Activated T-helper 9 cell treated with anti-CD3 and anti-CD28 coated beads, Interleukin-2, amount 50 U/mL, for 16 hours (primary cell): ENCODE results near the gene FLNB.
"Not testable (repeated sequence)": the region's sequence is repeated elsewhere in the genome, so short reads cannot be mapped to it uniquely, and the experiment has no call there.

Experiments
- DNase-seq: peaks from one replicate; pipeline ENCODE4 v3.0.0-alpha.2; 2020; ENCODE audit warnings: low read depth

The FLNB gene

DNA sequence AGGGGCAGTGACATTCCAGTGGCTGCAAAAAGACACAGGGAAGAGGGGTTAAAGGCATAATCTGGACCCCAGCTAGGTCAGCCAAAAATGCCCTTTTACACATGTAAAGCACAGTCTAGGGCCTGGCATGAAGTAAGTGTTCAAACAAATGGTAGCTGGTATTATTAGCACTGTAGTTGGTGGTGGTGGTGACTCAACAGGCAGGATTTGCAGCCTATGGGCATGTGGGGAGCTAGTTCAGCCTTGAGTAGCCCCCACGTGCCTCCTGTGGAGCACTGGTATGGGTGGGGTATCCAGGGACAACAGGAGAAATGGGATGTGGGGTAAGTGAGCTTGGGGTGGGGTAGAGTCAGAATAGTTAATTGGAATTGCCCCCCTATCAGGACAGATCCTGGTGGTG lies 175.0 kb downstream of the FLNB start:
- DNase-seq = no peak

DNA sequence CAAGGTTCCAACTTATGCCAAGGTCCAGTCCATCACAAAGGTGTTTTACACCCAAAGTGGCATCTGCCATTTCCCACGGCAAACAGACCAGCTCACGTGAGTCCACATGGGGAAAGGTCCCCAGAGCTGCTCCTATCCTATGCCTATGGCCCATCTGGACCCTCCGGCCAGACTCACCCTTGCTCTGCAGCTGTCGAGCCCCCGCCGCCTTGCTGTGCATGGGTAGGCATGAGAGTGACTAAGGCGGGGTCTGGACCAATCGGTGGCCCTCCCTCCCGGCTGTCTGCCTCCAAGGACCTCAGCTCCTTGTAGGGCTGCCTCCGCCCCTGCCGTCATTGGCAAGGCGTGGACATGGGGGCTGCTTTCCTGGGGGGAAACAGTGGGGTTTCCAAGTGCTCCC lies 175.7 kb downstream of the FLNB start:
- DNase-seq = no peak

DNA sequence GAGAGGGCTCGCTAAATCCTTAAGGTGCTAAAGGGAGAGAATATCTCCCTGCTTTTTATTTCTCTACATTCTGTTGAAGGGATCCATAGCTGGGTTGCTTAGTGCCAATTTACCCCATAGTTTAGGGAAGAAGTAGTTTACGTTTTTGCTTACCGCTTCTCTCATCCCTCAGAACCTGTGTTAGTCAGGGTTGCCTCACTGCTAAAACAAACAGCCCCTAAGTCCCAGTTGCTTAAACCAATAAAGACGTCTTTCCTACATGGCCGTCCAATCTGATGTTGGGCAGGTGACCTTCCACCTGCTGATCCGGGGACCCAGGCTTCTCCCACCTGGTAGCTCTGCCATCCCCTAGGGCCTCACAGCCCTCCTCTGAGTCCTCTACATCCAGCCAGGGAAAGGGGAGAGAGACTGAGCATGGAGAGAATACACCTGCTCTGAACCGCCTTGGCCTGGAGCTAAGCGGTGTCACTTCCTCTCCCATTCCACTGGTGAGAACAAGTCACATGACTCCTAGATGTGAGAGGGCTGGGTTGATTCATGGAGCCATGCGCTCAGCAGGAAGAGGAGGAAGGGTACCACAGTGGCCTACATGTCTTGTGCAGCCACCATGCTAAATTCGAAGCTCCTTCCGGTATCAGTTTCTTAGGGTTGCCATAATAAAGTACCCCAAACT lies 176.2 kb downstream of the FLNB start:
- no peak for DNase-seq

DNA sequence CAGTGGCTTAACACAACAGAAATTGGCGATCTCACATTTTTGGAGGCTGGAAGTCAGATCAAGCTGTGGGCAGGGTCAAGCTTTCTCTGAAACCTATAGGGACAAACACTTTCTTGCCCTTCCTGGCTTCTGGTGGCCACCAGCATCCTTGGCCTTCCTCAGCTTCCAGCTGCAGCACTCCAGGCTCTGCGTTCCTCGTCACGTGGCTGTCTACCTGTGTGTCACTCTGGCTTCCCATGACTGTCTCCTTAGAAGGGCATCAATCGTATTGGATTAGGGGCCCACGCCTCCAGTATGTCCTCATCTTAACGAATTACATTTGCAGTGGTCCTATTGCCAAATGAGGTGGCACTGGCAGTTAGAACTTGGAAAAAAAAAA lies 176.7 kb downstream of the FLNB start:
- DNase-seq = no peak

DNA sequence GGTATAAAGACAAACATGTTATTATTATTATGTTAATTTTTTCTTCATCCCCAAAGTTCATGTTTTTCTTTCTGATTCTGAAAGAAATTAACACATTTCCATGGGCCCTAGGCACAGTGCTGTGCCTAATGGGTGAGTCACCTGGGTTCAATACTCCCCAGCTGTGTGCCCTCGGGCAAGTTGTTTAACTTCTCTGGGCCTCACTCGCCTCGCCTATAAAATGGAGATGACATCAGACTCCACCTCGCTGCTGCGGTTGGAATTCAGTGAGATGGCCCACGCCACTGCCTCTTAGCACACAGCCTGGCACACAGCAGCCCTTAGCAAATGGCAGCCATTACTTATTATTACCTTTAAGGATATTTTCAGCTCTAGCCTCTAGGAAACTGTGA lies 179.9 kb downstream of the FLNB start:
- no peak for DNase-seq

DNA sequence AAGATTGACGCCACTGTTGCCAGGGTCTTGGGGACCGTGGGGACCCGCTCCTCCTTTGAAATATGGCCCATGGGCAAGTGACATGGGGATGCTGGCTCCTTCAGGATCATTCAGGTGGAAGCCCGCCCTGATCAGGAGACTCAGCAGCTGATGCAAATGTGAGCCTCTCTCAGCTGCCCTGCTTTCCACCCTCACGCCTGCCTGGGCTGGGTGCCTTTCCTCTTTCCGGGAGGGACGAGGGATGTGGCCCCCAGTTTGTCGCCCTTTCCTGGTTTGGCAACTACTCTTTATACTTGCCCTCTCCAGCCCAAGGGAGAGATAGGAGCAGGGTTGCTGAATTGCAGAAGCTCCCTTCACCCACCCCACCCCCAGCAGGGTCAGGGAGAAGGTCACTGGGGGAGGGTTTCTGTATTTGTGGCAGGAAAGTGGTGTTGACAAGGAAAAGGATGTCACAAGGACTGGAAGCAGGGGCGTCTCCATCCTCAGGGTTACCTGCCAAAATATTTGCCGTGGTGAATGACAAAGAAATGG lies 180.8 kb downstream of the FLNB start:
- no peak for DNase-seq

DNA sequence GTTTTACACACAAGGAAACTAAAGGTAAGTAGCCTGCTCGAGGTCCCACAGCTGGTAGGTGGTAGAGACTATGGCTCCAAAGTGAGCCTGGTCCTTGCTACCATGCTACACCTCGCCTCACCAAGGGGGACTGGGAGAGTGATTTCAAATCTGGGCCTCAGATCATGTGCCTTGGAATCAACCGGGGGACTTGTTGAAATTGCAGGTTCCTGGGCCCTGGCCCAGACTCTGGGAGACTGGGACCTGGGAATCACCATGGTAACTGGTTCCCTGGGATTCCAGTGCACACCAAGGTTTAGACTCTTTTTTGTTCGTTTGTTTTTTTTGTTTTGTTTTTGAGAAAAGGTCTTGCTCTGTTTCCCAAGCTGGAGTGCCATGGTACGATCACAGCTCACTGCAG lies 181.5 kb downstream of the FLNB start:
- DNase-seq = no peak

DNA sequence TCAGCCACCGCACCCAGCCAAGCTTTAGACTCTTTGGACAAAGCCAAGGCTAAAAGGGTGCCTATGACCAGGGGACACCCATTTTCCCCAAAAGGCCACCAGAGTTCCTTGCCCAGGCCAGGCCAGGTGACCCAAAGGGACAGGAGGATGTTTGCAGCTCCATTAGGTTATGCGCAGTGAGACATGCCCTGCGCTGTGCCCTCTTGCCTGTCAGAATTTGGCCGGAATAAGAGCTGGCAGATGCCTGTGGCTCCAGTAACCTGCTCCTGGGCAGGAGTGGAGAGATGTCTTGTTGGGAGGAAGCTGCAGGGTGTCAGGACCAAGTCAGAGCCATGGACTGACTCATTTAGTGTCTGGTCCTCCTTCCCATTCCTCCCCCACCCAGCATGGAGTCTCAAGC lies 182.1 kb downstream of the FLNB start:
- DNase-seq = no peak

DNA sequence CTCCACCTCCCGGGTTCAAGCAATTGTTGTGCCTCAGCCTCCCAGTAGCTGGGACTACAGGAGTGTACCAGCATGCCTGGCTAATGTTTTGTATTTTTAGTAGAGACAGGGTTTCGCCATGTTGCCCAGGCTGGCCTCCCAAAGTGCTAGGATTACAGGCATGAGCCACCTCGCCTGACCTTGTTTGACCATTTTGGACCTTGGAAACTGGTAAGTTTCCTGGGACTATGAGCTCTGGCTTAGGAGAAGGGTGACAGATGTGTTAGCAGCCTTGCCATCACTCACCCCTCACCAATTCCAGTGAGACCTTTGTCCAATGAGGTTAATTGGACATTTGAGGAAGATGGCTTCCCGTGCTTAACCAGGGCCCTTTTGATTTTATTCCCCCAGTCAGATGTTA lies 182.7 kb downstream of the FLNB start:
- DNase-seq = no peak

DNA sequence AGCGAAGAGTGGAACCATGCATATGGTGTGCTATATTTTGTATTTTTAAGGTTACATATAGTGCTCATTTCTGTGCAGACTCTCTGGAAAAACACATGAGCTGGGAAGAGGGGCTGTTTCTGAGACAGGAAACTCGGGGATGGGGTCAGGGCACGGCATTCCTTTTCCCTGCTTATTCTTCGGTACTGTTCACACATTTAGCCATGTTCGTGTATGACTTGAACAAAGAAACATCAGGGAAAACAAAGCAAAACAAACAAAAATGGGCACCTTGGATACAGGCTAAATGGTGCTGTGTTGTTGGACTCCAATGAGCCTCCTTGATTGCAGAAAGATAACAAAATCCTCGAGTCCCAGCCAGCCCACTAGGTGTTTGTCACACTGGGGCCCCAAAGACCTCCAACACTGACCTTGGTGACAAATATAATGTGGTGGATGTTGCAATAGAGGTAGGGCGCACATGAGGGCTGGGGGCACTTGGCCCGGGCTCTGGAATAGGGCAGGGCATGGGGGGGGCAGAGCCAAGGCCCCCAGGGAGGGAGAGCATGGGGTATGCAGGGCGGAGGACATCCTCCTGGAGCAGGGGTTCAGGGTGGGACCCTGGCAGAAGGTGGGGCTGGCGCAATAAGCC lies 183.3 kb downstream of the FLNB start:
- no peak for DNase-seq

DNA sequence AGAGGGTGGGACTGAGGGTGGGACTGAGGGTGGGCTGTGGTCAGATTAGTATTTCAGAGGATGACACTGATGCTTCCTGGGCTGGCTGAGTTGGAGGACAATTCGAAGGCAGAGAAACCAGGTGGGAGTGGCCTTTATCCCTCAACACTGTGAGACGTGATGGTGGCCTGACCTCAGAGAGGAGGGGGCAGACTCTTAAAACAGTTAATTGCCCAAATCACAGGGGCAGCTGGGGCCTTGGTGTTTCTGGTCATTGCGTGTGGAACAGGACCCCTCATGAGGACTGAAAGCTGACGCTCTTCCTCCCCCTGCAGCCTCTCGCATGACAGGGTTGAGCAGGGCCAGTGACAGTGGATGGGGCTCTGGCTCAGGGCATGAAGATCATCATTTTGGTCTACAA lies 183.8 kb downstream of the FLNB start:
- no peak for DNase-seq

DNA sequence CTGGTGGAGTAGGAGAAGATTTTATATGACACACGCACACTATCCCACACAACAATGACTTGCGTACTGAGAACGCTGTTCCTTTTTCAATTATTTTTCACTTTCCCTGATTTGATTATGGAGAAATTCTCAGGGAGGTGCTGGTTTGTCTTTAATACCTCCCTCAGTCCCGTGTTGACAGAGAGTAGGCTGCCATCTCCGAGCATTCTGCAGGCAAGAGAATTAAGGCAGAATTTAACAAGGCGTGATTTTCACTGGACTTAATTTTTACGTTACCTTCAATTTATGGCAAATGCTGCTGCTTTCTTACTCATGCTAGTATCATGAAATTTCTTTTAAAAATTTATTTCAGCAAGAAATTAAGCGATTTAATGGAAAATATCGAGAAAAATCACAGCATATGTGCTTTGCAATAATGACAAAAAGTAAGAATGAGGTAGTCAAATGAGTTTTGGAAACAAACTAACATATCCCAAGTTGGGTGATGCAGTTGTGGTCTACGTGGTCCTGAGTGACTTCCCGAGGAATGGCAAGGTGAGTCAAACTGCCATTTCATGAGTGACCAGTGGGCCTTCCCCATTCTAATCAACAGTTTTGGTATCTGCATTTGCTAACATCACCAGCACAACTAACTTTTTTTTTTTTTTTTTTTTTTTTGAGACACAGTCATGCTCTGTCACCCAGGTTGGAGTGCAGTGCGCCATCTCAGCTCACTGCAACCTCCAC lies 185.6 kb downstream of the FLNB start:
- DNase-seq = no peak

DNA sequence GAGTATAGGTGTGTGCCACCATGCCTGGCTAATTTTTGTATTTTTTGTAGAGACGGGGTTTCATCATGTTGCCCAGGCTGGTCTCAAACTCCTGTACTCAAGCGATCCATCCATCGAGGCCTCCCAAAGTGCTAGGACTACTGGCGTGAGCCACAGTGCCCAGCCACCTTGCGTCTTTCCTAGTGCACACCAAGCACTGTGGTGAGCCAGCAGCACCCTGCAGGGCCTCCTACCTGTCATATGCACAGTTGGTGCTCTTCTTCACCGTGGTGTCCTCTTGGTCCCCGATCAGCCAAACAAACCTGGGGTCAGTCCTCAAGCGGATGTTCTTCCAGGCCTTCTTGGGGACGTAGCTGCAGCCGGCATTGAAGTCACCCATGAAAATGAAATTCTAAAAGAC lies 189.4 kb downstream of the FLNB start:
- no peak for DNase-seq

DNA sequence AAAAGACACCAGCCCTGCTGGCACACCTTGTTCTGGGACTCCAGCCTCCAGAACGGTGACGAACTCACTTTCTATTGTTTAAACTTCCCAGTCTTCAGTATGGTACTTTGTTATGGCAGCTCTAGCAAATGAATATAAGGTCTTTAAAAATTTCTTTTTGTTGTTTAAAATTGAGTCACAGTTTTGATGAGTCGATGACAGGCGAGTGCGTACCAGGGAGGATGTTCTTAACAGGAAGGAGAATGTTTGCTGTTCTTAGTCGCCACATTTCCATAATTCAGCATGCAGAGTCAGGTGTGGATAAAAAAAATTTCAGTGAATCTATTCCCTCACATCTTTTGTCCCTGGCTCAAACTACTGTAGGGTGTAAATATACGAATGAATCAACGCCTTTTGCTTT lies 190.1 kb downstream of the FLNB start:
- no peak for DNase-seq

DNA sequence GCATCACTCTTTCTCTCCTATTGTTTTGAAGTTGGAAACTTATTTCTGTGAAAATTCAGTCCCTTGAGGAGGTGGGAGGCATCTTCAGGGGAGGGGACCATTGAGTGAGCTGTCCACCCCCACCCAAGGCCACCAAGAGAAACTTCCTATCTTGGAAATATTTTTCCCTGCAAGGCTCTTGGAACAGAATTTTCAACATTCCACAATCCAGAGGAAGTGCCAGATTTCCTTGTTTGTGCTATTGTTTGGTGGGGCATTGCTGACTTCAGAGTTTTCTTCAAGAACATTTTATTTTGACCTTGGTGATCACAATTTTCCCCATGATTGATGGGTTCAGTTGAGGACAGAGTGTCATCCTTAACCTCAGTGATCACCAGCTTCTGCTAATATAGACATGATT lies 190.6 kb downstream of the FLNB start:
- no peak for DNase-seq

DNA sequence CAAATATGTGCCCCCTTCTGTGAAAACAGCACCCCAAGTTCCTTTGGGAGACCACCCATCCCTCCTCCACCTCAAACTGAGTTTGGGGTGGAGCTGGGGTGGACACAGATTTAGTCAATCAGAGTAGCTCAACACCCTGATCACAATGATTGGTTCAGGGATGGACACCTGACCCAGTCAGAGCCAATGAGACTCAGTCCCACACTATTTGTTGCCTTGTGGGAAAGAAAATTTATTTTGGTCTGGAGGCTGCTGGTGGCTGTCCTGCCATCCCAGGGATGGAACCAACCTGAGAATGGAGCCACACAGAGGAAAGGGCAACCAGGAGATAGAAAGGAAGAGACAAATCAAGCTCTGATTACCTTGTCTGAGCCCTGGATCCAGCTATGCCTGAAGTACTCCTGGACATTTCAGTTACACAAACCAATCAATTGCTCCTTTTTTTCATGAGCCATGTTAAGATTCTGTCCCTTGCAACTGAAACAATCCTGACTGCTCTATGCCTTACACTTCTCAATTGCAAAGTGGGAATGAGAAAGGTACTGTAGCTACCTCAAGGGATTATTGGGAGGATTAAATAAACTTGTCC lies 192.0 kb downstream of the FLNB start:
- no peak for DNase-seq

DNA sequence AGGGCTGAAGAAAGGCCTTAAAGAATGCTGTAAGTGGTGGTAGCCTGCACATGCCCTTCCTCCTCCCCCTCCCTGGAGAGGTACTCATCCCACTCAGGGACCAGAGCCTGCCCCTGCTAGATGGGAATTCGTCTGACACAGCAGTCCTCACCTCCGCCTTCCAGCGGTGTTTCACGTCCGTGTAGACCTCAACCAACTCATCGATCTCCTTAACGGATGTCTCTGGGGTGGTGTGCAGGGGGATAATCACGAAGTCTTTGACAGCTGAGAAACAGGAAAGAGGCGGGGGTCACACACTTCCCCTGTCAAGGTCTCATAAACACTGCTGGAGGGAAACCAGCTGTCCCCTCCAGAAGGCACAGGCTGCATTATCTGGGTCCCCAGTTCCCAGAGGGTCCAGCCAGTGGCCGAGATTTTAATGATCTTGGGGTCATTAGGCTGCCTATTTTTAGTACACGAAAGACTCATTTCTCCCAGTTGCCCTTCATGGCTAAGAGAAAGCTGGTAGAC lies 192.7 kb downstream of the FLNB start:
- no peak for DNase-seq

DNA sequence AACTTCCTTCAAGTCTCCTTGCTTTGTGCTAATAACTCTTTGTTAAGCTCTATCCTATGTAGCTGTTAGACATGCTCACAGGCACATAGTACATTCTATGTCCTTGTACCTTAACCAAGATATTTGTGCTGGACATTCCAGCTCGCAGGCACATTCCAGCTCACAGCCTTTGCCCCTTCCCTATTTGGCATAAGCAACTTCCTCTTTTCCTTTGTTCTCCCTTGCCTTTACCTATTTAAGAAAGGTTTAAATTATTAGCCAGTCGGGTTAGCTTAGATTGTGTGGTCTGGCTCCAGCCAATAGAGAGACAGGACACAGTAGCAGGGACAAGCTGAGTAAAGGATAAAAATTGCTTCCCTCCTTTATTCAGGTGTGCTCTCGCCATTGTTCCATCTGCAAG lies 193.2 kb downstream of the FLNB start:
- not testable (repeated sequence) for DNase-seq

DNA sequence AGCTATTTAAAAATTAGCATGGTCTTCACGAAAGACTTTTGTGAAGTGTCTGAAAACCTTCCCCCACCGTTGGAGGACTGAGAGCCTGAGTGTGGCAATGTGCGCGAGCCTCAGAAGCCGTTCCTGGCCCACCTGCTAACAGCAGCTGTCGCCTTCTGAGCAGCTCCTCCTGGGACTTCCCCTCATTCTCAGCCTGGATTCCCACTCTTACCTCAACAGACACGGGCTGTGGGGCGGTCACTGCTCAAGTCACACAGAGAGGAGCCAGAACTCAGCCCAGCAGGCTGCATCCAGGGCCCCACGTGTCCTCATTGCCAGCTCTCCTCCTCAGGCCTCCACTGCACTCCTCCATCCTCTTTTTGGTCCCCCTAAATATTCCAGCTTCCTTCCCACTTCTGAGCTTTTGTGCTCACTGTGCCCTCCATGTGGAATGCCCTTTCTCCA lies 194.7 kb downstream of the FLNB start:
- DNase-seq = no peak

DNA sequence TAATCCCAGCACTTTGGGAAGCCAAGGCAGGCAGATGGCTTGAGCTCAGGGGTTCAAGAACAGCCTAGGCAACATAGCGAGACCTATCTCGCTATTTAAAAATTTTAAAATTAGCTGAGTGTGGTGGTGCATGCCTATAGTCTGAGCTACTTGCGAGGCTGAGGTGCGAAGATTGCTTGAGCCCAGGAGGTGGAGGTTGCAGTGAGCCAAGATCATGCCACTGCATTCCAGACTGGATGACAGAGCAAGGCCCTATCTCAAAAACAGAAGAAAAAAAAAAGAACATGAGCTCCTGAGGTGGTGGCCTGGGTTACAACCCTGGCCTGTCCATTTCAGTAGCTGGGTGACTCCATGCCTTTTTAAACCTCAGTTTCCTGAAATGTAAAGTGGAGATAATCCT lies 195.3 kb downstream of the FLNB start:
- DNase-seq = no peak

DNA sequence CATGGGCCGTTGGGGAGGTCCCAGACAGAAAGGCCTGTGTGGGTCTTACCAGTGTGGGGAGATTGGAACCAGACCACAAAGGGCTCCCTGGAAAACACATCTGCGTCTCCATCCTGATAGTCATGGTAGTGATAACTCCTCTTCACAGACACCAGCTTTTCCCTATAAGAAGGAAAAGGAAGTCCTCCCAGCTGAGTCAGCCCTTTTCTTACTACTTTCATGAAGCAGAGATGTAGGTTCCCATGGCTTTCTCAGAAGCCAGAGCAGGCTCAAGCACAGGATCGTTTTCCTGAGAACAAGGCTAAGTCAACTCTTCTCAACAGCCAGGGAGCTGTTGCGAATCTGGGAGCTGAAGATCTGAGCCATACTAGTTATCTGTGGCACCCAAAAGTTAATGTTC lies 196.5 kb downstream of the FLNB start:
- no peak for DNase-seq

DNA sequence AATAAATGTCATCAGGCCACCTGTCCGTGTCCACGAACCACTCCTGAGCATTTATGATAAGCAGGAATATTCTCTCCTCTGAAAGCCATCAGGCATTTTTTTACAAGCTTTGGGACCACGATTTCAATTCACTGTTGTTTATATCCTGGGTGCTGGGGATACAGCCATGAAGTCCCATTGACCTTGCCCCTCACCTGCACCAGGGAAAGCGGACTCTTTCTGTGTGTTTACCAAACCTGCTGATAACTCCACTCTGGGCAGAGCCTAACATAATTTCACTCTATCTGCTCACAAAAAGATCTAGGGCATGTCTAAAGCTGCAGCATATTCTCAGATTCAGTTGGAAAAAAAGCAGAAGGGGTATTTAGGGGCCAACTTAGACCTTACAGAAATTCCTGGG lies 197.8 kb downstream of the FLNB start:
- DNase-seq = no peak
